ENCODE results near the gene FRMPD3. TPM values are rescaled to one million over a fixed set of nuclear protein-coding genes. Genes with fewer than 3 reads are reported as not detected.
A peak's percentile ranks its signal among the peaks of the same experiment; 100 is the strongest.

FRMPD3 gene
- not detected for total RNA-seq

GRCh38 chrX:107448998-107449835 is at the start of gene FRMPD3:
TSS of gene FRMPD3 (plus strand) at chrX:107449652. CDS start at chrX:107526589, 76,937 bp downstream.
- no peak for DNase-seq
- H3K9me3 Mint-ChIP-seq: no peaks in the 10 kb centered on the region
- no peaks in the 10 kb centered on the region for H3K36me3 Mint-ChIP-seq (ENCODE audit: low read depth)
- CTCF ChIA-PET: no interaction called here
- H3K4me3 Mint-ChIP-seq: peak within 1 kb of the TSS; percentile 39
- POLR2A ChIA-PET: no interaction called here
- peaks cover 57% of the 10 kb centered on the region for H3K27me3 Mint-ChIP-seq
- peaks cover 10% of the 10 kb centered on the region for H3K4me1 Mint-ChIP-seq
- no peak within 1 kb of the TSS for H3K27ac Mint-ChIP-seq

GRCh38 chrX:107420571-107420970 is 28.9 kb upstream of the FRMPD3 start:
- no peak for DNase-seq
- ChIA-PET CTCF (no interaction called here), POLR2A (no interaction called here)
- Mint-ChIP-seq H3K4me3 (no peak overlapping the region), H3K4me1 (no peaks in the 10 kb centered on the region), H3K27me3 (peaks cover 2% of the 10 kb centered on the region), H3K27ac (no peak overlapping the region), H3K9me3 (no peaks in the 10 kb centered on the region), H3K36me3 (ENCODE audit: low read depth) (no peaks in the 10 kb centered on the region)

GRCh38 chrX:107421337-107421861 is 28.1 kb upstream of the FRMPD3 start:
- CTCF ChIA-PET: no interaction called here
- no peaks in the 10 kb centered on the region for H3K4me1 Mint-ChIP-seq

DNA sequence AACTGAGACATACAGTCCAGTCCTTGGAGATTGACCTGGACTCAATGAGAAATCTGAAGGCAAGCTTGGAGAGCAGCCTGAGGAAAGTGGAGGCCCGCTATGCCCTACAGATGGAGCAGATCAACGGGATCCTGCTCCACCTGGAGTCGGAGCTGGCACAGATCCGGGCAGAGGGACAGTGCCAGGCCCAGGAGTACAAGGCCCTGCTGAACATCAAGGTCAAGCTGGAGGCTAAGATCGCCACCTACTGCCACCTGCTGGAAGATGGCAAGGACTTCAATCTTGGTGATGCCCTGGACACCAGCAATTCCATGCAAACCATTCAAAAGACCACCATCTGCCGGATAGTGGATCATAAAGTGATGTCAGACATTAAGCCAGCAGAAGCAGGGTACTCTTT is 20.4 kb upstream of the FRMPD3 start:
- H3K9me3 Mint-ChIP-seq: no peaks in the 10 kb centered on the region
- H3K4me1 Mint-ChIP-seq: no peaks in the 10 kb centered on the region
- ChIA-PET POLR2A (no interaction called here), CTCF (interaction anchor here (1.0 to 1.4 kb wide), 2 partner anchors 348 to 430 kb away, joined by 3 to 5 read pairs; partner anchors contain the start of gene NCBP2L)
- DNase-seq: peak; percentile 31
- no peaks in the 10 kb centered on the region for H3K36me3 Mint-ChIP-seq (ENCODE audit: low read depth)
- H3K27me3 Mint-ChIP-seq: no peaks in the 10 kb centered on the region
- no peak overlapping the region for H3K27ac Mint-ChIP-seq
- H3K4me3 Mint-ChIP-seq: no peak overlapping the region

More at GRCh38 chrX:107421337-107421861, 28.1 kb upstream of the FRMPD3 start:
- H3K27ac Mint-ChIP-seq: no peak overlapping the region
- H3K4me3 Mint-ChIP-seq: no peak overlapping the region
- no peaks in the 10 kb centered on the region for H3K9me3 Mint-ChIP-seq
- no peak for DNase-seq
- H3K27me3 Mint-ChIP-seq: peaks cover 2% of the 10 kb centered on the region
- H3K36me3 Mint-ChIP-seq (ENCODE audit: low read depth): no peaks in the 10 kb centered on the region
- POLR2A ChIA-PET: no interaction called here

GRCh38 chrX:107440187-107440586 is 9.3 kb upstream of the FRMPD3 start:
- ChIA-PET POLR2A (no interaction called here), CTCF (no interaction called here)
- Mint-ChIP-seq H3K9me3 (no peaks in the 10 kb centered on the region), H3K27ac (no peak overlapping the region), H3K27me3 (peaks cover 16% of the 10 kb centered on the region), H3K4me3 (no peak overlapping the region), H3K36me3 (ENCODE audit: low read depth) (no peaks in the 10 kb centered on the region), H3K4me1 (no peaks in the 10 kb centered on the region)
- no peak for DNase-seq

- H3K27me3 Mint-ChIP-seq: peaks cover 17% of the 10 kb centered on the region
- ChIA-PET CTCF (no interaction called here), POLR2A (no interaction called here)
- H3K27ac Mint-ChIP-seq: no peak overlapping the region
- H3K4me3 Mint-ChIP-seq: no peak overlapping the region
- H3K9me3 Mint-ChIP-seq: no peaks in the 10 kb centered on the region
- DNase-seq: no peak
- H3K4me1 Mint-ChIP-seq: no peaks in the 10 kb centered on the region
- no peaks in the 10 kb centered on the region for H3K36me3 Mint-ChIP-seq (ENCODE audit: low read depth)
Observed at GRCh38 chrX:107440692-107441091, 8.8 kb upstream of the FRMPD3 start.

- no peaks in the 10 kb centered on the region for H3K36me3 Mint-ChIP-seq (ENCODE audit: low read depth)
- no peak overlapping the region for H3K4me3 Mint-ChIP-seq
- CTCF ChIA-PET: no interaction called here
- H3K9me3 Mint-ChIP-seq: no peaks in the 10 kb centered on the region
- H3K4me1 Mint-ChIP-seq: no peaks in the 10 kb centered on the region
- no peak overlapping the region for H3K27ac Mint-ChIP-seq
- H3K27me3 Mint-ChIP-seq: peaks cover 24% of the 10 kb centered on the region
- POLR2A ChIA-PET: no interaction called here
- no peak for DNase-seq
Observed at GRCh38 chrX:107442914-107443527, 6.4 kb upstream of the FRMPD3 start.

GRCh38 chrX:107445146-107445545 is 4.3 kb upstream of the FRMPD3 start:
- Mint-ChIP-seq H3K9me3 (no peaks in the 10 kb centered on the region), H3K4me1 (peaks cover 3% of the 10 kb centered on the region), H3K27ac (no peak overlapping the region), H3K36me3 (ENCODE audit: low read depth) (no peaks in the 10 kb centered on the region), H3K27me3 (peaks cover 33% of the 10 kb centered on the region), H3K4me3 (no peak overlapping the region)
- CTCF ChIA-PET: no interaction called here
- DNase-seq: no peak
- POLR2A ChIA-PET: no interaction called here

GRCh38 chrX:107445631-107446030 is 3.8 kb upstream of the FRMPD3 start:
- no peak overlapping the region for H3K27ac Mint-ChIP-seq
- CTCF ChIA-PET: no interaction called here
- no peaks in the 10 kb centered on the region for H3K36me3 Mint-ChIP-seq (ENCODE audit: low read depth)
- no peak overlapping the region for H3K4me3 Mint-ChIP-seq
- no peaks in the 10 kb centered on the region for H3K9me3 Mint-ChIP-seq
- POLR2A ChIA-PET: no interaction called here
- H3K27me3 Mint-ChIP-seq: peaks cover 37% of the 10 kb centered on the region
- DNase-seq: no peak
- H3K4me1 Mint-ChIP-seq: peaks cover 7% of the 10 kb centered on the region

DNA sequence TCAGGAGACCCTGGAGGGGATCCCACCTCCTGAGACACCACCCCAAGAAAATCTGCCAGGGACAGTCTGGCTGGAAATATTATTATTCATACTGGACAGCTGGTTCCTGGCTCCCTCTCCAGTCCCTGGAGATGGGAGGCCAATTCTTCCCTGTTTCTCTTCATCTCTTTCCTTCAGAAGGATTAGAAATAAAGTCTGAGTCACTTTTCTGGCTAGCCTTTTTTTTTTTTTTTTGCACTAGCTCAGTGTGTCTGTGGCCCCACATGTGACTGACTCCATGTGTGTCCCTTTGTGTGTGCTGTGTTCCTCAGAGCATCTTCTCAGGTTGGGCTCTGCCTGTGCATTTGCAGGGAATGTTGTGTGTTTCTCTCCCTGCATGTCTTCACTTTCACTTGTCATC is 1.8 kb upstream of the FRMPD3 start:
- Mint-ChIP-seq H3K4me3 (no peak overlapping the region), H3K4me1 (peaks cover 10% of the 10 kb centered on the region), H3K27me3 (peaks cover 52% of the 10 kb centered on the region), H3K36me3 (ENCODE audit: low read depth) (no peaks in the 10 kb centered on the region), H3K9me3 (no peaks in the 10 kb centered on the region), H3K27ac (no peak overlapping the region)
- DNase-seq: no peak
- POLR2A ChIA-PET: no interaction called here
- CTCF ChIA-PET: interaction anchor here (0.6 kb wide), 1 partner anchor 91 kb away, joined by 3 read pairs; no protein-coding TSS in a partner anchor

GRCh38 chrX:107448625-107448997 is 841 bp upstream of the FRMPD3 start:
- Mint-ChIP-seq H3K4me3 (peak overlapping the region; percentile 39), H3K27me3 (peaks cover 57% of the 10 kb centered on the region), H3K36me3 (ENCODE audit: low read depth) (no peaks in the 10 kb centered on the region), H3K4me1 (peaks cover 10% of the 10 kb centered on the region), H3K27ac (no peak overlapping the region), H3K9me3 (no peaks in the 10 kb centered on the region)
- DNase-seq: no peak
- ChIA-PET POLR2A (no interaction called here), CTCF (no interaction called here)

DNA sequence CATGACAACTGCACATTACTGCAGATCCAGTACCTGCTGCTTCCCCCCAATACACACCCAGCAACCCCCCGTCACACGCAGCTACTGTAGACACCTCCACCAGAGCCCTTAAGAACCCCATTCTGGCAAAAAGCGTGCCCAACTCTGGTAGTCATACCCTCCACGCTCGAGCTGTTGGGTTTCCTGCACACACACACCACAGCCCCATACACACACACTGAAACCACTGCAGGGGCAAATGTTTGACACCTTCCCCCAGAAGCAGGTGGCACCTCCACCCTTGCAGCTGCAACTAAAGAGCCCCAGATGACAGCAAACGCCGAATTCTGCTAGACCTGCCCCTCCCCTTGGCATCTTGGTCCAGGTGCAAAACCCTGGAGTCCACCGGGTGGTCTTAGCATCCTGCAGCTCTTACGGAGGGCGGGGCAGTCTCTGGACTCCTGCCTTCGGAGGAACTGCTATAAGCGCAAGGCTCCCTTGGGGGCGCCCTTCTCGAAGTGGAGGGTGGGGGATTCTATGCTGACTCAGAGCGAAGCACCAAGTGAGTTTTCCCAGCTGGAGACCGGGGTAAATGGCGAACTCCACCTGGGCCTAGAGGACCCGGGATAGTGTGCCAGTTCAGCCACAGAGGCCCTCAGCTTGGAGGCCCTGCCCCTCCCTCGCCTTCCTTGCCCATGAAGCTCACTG is 1.5 kb downstream of the FRMPD3 start:
- no peak for DNase-seq
- CTCF ChIA-PET: no interaction called here
- H3K4me1 Mint-ChIP-seq: peaks cover 10% of the 10 kb centered on the region
- no peak overlapping the region for H3K27ac Mint-ChIP-seq
- H3K4me3 Mint-ChIP-seq: peak overlapping the region; percentile 35
- H3K27me3 Mint-ChIP-seq: peaks cover 50% of the 10 kb centered on the region
- no peaks in the 10 kb centered on the region for H3K36me3 Mint-ChIP-seq (ENCODE audit: low read depth)
- POLR2A ChIA-PET: no interaction called here
- no peaks in the 10 kb centered on the region for H3K9me3 Mint-ChIP-seq

DNA sequence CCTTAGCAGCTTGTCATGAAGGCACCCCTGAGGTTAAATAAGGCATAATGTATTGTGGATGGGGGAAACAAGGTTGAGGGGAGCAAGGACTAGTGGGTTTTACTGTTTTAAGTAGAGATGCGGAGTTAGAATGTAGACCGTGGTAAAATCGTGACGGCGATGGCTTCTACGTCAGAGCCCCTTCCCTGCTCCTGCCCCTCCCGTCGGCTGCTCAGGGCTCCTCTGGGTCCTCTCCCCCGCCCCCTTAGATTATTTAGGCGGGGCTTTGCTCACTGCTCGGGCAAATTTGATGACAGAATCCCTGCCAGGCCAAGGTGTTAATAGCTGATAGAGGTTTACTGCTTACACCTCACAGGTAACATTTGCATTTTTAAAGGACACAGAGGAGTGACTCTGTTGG is 2.3 kb downstream of the FRMPD3 start:
- peaks cover 48% of the 10 kb centered on the region for H3K27me3 Mint-ChIP-seq
- DNase-seq: no peak
- ChIA-PET POLR2A (no interaction called here), CTCF (no interaction called here)
- H3K9me3 Mint-ChIP-seq: no peaks in the 10 kb centered on the region
- H3K4me1 Mint-ChIP-seq: peaks cover 10% of the 10 kb centered on the region
- H3K27ac Mint-ChIP-seq: no peak overlapping the region
- H3K4me3 Mint-ChIP-seq: no peak overlapping the region
- no peaks in the 10 kb centered on the region for H3K36me3 Mint-ChIP-seq (ENCODE audit: low read depth)
